ENCODE measurements around the gene CACNB2. TPM values are rescaled to one million over a fixed set of nuclear protein-coding genes. Genes with fewer than 3 reads are reported as not detected.

Gene CACNB2
- total and polyA plus RNA-seq, 2 experiments from 2014 or later: 4.6 to 5.3 TPM

- no peak overlapping the region for H3K4me3 ChIP-seq
- no peak for DNase-seq (ENCODE audit: low spot score)
- no peak overlapping the region for H2AFZ ChIP-seq
- TF ChIP-seq EZH2 (IDR thresholded peaks at IDR 0.05; ENCODE audit: borderline replicate concordance): no peak
- TF ChIP-seq, protein P1, sequence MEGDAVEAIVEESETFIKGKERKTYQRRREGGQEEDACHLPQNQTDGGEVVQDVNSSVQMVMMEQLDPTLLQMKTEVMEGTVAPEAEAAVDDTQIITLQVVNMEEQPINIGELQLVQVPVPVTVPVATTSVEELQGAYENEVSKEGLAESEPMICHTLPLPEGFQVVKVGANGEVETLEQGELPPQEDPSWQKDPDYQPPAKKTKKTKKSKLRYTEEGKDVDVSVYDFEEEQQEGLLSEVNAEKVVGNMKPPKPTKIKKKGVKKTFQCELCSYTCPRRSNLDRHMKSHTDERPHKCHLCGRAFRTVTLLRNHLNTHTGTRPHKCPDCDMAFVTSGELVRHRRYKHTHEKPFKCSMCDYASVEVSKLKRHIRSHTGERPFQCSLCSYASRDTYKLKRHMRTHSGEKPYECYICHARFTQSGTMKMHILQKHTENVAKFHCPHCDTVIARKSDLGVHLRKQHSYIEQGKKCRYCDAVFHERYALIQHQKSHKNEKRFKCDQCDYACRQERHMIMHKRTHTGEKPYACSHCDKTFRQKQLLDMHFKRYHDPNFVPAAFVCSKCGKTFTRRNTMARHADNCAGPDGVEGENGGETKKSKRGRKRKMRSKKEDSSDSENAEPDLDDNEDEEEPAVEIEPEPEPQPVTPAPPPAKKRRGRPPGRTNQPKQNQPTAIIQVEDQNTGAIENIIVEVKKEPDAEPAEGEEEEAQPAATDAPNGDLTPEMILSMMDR (IDR thresholded peaks at IDR 0.05; ENCODE audit: poor library complexity): no peak
- no peaks in the 10 kb centered on the region for H4K20me1 ChIP-seq (ENCODE audit: insufficient read depth, poor library complexity, severe bottlenecking)
- no peaks in the 10 kb centered on the region for H3K79me2 ChIP-seq
- WGBS (ENCODE audit: low lambda C conversion rate, missing lambda C conversion rate): 82% methylated on average over 12 of the region's 12 CpGs
- H3K9me2 ChIP-seq (replicated peaks; ENCODE audit: insufficient read depth): no peaks in the 10 kb centered on the region
- no peaks in the 10 kb centered on the region for H3K4me1 ChIP-seq (ENCODE audit: insufficient read depth)
- H3K27me3 ChIP-seq: no peaks in the 10 kb centered on the region
- no peak overlapping the region for H3K4me2 ChIP-seq
- no peaks in the 10 kb centered on the region for H3K36me3 ChIP-seq (replicated peaks; ENCODE audit: insufficient read depth, low read depth)
- no peaks in the 10 kb centered on the region for H3K9me3 ChIP-seq (ENCODE audit: low read depth)
- H3K27ac ChIP-seq: no peak overlapping the region
These were observed 163.9 kb downstream of the CACNB2 start for GRCh38 chr10:18303851-18304801.

DNA sequence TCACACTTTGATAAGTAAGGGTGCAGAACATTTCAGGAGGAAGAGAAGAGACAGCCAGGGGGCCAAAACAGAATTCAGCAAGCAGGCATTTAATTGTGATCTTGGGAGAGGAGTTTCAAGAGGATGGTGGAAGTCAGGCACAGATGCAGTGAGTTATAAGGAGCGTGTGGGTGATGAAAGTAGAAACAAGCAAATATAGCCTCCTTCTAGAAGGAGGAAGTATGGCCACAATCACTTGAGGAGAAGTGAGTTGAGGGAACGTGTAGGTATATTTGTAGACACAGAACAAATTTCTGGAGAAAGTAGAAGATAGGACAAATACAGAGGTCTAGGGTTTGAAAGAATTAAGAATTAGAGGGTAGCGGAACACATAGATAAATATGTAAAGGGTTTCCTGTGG lies 165.8 kb downstream of the CACNB2 start:
- Histone ChIP-seq H4K20me1 (ENCODE audit: insufficient read depth, poor library complexity, severe bottlenecking) (no peaks in the 10 kb centered on the region), H3K4me3 (no peak overlapping the region), H3K36me3 (replicated peaks; ENCODE audit: insufficient read depth, low read depth) (no peaks in the 10 kb centered on the region), H3K27ac (no peak overlapping the region), H3K79me2 (no peaks in the 10 kb centered on the region), H3K9me3 (ENCODE audit: low read depth) (no peaks in the 10 kb centered on the region), H2AFZ (no peak overlapping the region), H3K4me1 (ENCODE audit: insufficient read depth) (no peaks in the 10 kb centered on the region), H3K4me2 (no peak overlapping the region), H3K27me3 (no peaks in the 10 kb centered on the region), H3K9me2 (replicated peaks; ENCODE audit: insufficient read depth) (no peaks in the 10 kb centered on the region)
- 93% methylated on average over 3 of the region's 3 CpGs for WGBS (ENCODE audit: low lambda C conversion rate, missing lambda C conversion rate)
- DNase-seq (ENCODE audit: low spot score): no peak
- TF ChIP-seq EZH2 (IDR thresholded peaks at IDR 0.05; ENCODE audit: borderline replicate concordance) (no peak), EZH2phosphoT487 (IDR thresholded peaks at IDR 0.05; ENCODE audit: low read depth, severe bottlenecking, unreplicated experiment) (no peak)
- TF ChIP-seq, protein P1 (IDR thresholded peaks at IDR 0.05; ENCODE audit: poor library complexity): no peak

DNA sequence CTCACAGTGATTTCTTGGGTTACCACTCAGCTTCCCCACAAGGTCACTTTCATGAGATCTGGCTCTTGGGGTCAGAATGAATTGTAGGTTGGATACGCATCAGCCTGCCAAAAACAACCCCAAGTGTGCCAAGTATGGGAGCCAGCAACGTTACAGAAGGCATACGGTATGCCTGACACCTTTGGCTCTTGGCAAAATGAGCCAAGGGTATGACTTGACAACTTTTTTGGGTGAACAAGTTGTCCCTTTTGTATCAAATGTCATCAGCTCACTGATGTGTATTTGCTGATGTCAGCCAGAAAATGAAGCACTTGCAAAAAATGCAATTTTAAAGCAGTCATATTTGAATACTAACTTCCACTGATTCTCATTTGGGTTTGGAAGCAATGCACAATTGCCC lies 168.4 kb downstream of the CACNB2 start:
- Histone ChIP-seq H3K27me3 (no peaks in the 10 kb centered on the region), H3K4me3 (no peak overlapping the region), H4K20me1 (ENCODE audit: insufficient read depth, poor library complexity, severe bottlenecking) (no peaks in the 10 kb centered on the region), H3K4me1 (ENCODE audit: insufficient read depth) (no peaks in the 10 kb centered on the region), H3K4me2 (no peak overlapping the region), H3K9me3 (ENCODE audit: low read depth) (no peaks in the 10 kb centered on the region), H3K9me2 (replicated peaks; ENCODE audit: insufficient read depth) (no peaks in the 10 kb centered on the region), H3K36me3 (replicated peaks; ENCODE audit: insufficient read depth, low read depth) (no peaks in the 10 kb centered on the region), H3K27ac (no peak overlapping the region), H2AFZ (no peak overlapping the region), H3K79me2 (no peaks in the 10 kb centered on the region)
- no peak for TF ChIP-seq EZH2phosphoT487 (IDR thresholded peaks at IDR 0.05; ENCODE audit: low read depth, severe bottlenecking, unreplicated experiment)
- TF ChIP-seq, protein P1 (IDR thresholded peaks at IDR 0.05; ENCODE audit: poor library complexity): no peak
- TF ChIP-seq EZH2 (IDR thresholded peaks at IDR 0.05; ENCODE audit: borderline replicate concordance): no peak
- no peak for DNase-seq (ENCODE audit: low spot score)
- WGBS (ENCODE audit: low lambda C conversion rate, missing lambda C conversion rate): 95% methylated on average over 3 of the region's 3 CpGs

Measured in hepatocyte (in vitro differentiated cells).